SK-N-SH treated with all-trans-retinoic acid at 6 μM for 48 hours (cell line): ENCODE results near the gene PGLYRP2.

Experiments
- ATAC-seq: fragments of 200-7000 bp; cut with Tn5 transposase; 3 replicates; pipeline ENCODE4 v1.9.1; 2020; ENCODE audit warnings: mild to moderate bottlenecking, moderate library complexity
- ARNTL ChIP-seq: fragments of 450-650 bp; formaldehyde crosslinking; IDR thresholded peaks from 2 replicates; pipeline ENCODE4 v1.5.0; 2020; ENCODE audit warnings: low read depth, mild to moderate bottlenecking, moderate library complexity, borderline replicate concordance
- BACH2 ChIP-seq: fragments of 250-450 bp; sonication (Bioruptor Pico); IDR thresholded peaks from 2 replicates; pipeline ENCODE4 v1.9.0; 2021; ENCODE audit warnings: mild to moderate bottlenecking, borderline replicate concordance
- ESRRG ChIP-seq: fragments of 250-450 bp; sonication (Bioruptor Pico); IDR thresholded peaks from 2 replicates; pipeline ENCODE4 v1.6.1; 2021; ENCODE audit warnings: mild to moderate bottlenecking
- GLIS3 ChIP-seq: fragments of 250-450 bp; sonication (Bioruptor Pico); IDR thresholded peaks from 2 replicates; pipeline ENCODE4 v1.5.0; 2020; ENCODE audit warnings: mild to moderate bottlenecking, moderate library complexity
- ISL1 ChIP-seq: fragments of 250-450 bp; sonication (Bioruptor Pico); IDR thresholded peaks from 2 replicates; pipeline ENCODE4 v2.1.2; 2022; ENCODE audit warnings: mild to moderate bottlenecking, moderate library complexity
- PPARA ChIP-seq: fragments of 250-450 bp; sonication (Bioruptor Pico); IDR thresholded peaks from 2 replicates; pipeline ENCODE4 v1.5.0; 2020; ENCODE audit warnings: mild to moderate bottlenecking, borderline replicate concordance
- RARB ChIP-seq: fragments of 250-450 bp; sonication (Bioruptor Pico); IDR thresholded peaks from 2 replicates; pipeline ENCODE4 v1.8.0; 2021; ENCODE audit warnings: mild to moderate bottlenecking, moderate library complexity
- TCF4 ChIP-seq: fragments of 250-450 bp; sonication (Bioruptor Pico); IDR thresholded peaks from 2 replicates; pipeline ENCODE4 v1.8.0; 2021; ENCODE audit warnings: mild to moderate bottlenecking, moderate library complexity, borderline replicate concordance
- TOX ChIP-seq: fragments of 250-450 bp; sonication (Bioruptor Pico); IDR thresholded peaks from 2 replicates; pipeline ENCODE4 v1.8.0; 2021; ENCODE audit warnings: mild to moderate bottlenecking, moderate library complexity, borderline replicate concordance
- ZC3H10 ChIP-seq: fragments of 250-450 bp; sonication (Bioruptor Pico); IDR thresholded peaks from 2 replicates; pipeline ENCODE4 v1.5.1; 2021; ENCODE audit warnings: mild to moderate bottlenecking, moderate library complexity
- ZFP3 ChIP-seq: fragments of 250-450 bp; sonication (Bioruptor Pico); IDR thresholded peaks from 2 replicates; pipeline ENCODE4 v1.5.0; 2020; ENCODE audit warnings: mild to moderate bottlenecking, moderate library complexity
- ZNF565 ChIP-seq: fragments of 450-650 bp; formaldehyde crosslinking; conservative IDR thresholded peaks from 2 replicates; pipeline ENCODE4 v1.5.0; 2020; ENCODE audit warnings: low read depth, mild to moderate bottlenecking, moderate library complexity
- ZNF8 ChIP-seq: fragments of 450-650 bp; formaldehyde crosslinking; IDR thresholded peaks from 2 replicates; pipeline ENCODE4 v1.5.0; 2020; ENCODE audit warnings: mild to moderate bottlenecking, moderate library complexity
- TF ChIP-seq, protein P1 (sequence below): fragments of 250-450 bp; sonication (Bioruptor Pico); IDR thresholded peaks from 2 replicates; pipeline ENCODE4 v1.5.0; 2020; ENCODE audit warnings: mild to moderate bottlenecking, moderate library complexity
- TF ChIP-seq, protein P2 (sequence below): fragments of 250-450 bp; sonication (Bioruptor Pico); IDR thresholded peaks from 2 replicates; pipeline ENCODE4 v1.8.0; 2020; ENCODE audit warnings: mild to moderate bottlenecking, moderate library complexity, borderline replicate concordance
- TF ChIP-seq, protein P3 (sequence below): fragments of 250-450 bp; sonication (Bioruptor Pico); IDR thresholded peaks from 2 replicates; pipeline ENCODE4 v1.5.1; 2021; ENCODE audit warnings: mild to moderate bottlenecking, moderate library complexity
- TF ChIP-seq, protein P4 (sequence below): fragments of 250-450 bp; sonication (Bioruptor Pico); IDR thresholded peaks from 2 replicates; pipeline ENCODE4 v1.8.0; 2021; ENCODE audit warnings: low read depth, mild to moderate bottlenecking, moderate library complexity, borderline replicate concordance

The PGLYRP2 gene

DNA sequence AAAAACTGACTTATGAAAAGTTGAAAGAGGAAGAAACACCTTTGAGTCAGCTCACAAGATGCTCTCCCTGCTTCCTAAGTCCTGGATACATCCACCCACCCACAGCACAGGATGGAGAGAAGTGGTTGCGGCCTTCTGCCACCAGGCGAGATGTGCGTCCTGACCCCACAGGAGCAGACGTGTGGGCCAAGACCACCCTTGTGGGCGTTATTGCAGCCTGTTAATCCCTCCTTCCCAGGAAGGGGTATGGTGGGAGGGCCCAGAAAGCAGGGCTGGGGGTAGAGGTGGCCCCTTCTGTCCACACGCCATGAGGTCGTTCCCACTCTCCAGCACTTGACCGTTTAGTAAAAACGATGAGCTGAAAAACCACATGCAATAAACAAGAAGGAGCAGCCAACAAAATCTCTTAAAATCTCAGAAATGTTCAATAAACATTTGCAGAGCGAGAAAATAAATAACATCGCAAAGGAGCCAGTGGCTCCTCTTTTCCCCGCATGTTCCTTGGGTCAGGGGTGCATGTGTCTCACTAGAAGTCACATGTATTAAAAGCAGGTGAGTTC lies 58.1 kb downstream of the PGLYRP2 start:
- no peak for ATAC-seq
- TF ChIP-seq TCF4 (CRISPR knock-in tag), result no peak
- no peak for TF ChIP-seq ZC3H10
- TF ChIP-seq ZNF8 (CRISPR knock-in tag), result no peak
- TF ChIP-seq TOX (CRISPR knock-in tag), result no peak
- TF ChIP-seq, protein P1, sequence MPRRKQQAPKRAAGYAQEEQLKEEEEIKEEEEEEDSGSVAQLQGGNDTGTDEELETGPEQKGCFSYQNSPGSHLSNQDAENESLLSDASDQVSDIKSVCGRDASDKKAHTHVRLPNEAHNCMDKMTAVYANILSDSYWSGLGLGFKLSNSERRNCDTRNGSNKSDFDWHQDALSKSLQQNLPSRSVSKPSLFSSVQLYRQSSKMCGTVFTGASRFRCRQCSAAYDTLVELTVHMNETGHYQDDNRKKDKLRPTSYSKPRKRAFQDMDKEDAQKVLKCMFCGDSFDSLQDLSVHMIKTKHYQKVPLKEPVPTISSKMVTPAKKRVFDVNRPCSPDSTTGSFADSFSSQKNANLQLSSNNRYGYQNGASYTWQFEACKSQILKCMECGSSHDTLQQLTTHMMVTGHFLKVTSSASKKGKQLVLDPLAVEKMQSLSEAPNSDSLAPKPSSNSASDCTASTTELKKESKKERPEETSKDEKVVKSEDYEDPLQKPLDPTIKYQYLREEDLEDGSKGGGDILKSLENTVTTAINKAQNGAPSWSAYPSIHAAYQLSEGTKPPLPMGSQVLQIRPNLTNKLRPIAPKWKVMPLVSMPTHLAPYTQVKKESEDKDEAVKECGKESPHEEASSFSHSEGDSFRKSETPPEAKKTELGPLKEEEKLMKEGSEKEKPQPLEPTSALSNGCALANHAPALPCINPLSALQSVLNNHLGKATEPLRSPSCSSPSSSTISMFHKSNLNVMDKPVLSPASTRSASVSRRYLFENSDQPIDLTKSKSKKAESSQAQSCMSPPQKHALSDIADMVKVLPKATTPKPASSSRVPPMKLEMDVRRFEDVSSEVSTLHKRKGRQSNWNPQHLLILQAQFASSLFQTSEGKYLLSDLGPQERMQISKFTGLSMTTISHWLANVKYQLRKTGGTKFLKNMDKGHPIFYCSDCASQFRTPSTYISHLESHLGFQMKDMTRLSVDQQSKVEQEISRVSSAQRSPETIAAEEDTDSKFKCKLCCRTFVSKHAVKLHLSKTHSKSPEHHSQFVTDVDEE (CRISPR knock-in tag), result no peak
- no peak for TF ChIP-seq GLIS3 (CRISPR knock-in tag)
- TF ChIP-seq ZFP3 (CRISPR knock-in tag), result no peak
- no peak for TF ChIP-seq BACH2 (CRISPR knock-in tag)
- TF ChIP-seq ESRRG (CRISPR knock-in tag), result no peak
- no peak for TF ChIP-seq ARNTL (CRISPR knock-in tag)
- no peak for TF ChIP-seq PPARA (CRISPR knock-in tag)
- TF ChIP-seq ZNF565 (CRISPR knock-in tag), result no peak
- TF ChIP-seq ISL1, result no peak
- TF ChIP-seq, protein P2, sequence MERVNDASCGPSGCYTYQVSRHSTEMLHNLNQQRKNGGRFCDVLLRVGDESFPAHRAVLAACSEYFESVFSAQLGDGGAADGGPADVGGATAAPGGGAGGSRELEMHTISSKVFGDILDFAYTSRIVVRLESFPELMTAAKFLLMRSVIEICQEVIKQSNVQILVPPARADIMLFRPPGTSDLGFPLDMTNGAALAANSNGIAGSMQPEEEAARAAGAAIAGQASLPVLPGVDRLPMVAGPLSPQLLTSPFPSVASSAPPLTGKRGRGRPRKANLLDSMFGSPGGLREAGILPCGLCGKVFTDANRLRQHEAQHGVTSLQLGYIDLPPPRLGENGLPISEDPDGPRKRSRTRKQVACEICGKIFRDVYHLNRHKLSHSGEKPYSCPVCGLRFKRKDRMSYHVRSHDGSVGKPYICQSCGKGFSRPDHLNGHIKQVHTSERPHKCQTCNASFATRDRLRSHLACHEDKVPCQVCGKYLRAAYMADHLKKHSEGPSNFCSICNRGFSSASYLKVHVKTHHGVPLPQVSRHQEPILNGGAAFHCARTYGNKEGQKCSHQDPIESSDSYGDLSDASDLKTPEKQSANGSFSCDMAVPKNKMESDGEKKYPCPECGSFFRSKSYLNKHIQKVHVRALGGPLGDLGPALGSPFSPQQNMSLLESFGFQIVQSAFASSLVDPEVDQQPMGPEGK (CRISPR knock-in tag), result no peak

DNA sequence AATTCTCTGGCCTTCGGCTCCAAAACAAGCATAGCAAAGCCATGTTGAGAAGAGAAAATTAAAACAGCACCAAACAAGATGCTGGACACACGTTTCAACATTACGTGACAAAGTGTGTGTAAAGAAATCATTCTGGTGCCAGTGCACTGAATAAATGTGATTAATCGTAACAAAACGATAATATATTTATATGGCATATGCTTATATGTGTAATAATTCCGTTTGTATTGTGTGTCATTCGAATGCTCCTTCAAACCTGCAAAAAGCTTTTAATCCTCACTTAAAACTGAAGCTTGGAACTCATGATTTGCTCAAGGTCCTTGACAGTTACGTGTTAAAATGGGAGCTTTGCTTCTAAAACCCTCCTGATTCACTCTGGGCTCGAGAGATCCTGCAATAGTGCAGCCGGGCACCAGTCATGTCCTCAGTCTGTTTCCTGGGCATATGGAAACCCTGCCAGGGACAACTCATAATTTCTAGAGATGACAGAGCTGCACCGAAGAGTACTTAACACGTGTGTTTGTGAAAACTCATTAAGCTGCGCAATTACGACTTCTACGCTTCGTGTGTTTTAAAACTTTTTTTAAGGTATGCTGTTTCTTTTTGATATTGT lies 59.8 kb downstream of the PGLYRP2 start:
- TF ChIP-seq ZC3H10 (no peak), ESRRG (CRISPR knock-in tag) (no peak), ZFP3 (CRISPR knock-in tag) (no peak), RARB (CRISPR knock-in tag) (no peak)
- TF ChIP-seq, protein P1 (CRISPR knock-in tag), result no peak
- TF ChIP-seq, protein P3, sequence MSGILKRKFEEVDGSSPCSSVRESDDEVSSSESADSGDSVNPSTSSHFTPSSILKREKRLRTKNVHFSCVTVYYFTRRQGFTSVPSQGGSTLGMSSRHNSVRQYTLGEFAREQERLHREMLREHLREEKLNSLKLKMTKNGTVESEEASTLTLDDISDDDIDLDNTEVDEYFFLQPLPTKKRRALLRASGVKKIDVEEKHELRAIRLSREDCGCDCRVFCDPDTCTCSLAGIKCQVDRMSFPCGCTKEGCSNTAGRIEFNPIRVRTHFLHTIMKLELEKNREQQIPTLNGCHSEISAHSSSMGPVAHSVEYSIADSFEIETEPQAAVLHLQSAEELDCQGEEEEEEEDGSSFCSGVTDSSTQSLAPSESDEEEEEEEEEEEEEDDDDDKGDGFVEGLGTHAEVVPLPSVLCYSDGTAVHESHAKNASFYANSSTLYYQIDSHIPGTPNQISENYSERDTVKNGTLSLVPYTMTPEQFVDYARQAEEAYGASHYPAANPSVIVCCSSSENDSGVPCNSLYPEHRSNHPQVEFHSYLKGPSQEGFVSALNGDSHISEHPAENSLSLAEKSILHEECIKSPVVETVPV (CRISPR knock-in tag), result no peak
- TF ChIP-seq, protein P4, sequence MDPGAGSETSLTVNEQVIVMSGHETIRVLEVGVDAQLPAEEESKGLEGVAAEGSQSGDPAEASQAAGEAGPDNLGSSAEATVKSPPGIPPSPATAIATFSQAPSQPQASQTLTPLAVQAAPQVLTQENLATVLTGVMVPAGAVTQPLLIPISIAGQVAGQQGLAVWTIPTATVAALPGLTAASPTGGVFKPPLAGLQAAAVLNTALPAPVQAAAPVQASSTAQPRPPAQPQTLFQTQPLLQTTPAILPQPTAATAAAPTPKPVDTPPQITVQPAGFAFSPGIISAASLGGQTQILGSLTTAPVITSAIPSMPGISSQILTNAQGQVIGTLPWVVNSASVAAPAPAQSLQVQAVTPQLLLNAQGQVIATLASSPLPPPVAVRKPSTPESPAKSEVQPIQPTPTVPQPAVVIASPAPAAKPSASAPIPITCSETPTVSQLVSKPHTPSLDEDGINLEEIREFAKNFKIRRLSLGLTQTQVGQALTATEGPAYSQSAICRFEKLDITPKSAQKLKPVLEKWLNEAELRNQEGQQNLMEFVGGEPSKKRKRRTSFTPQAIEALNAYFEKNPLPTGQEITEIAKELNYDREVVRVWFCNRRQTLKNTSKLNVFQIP, result no peak
- ATAC-seq, result no peak
